ENCODE data around the gene STK32A.

The STK32A gene

GRCh38 chr5:147259837-147260236, 25.0 kb downstream of the STK32A start:
- DNase-seq (ENCODE audit: low read depth in 2 of 2) = no peak

GRCh38 chr5:147267082-147267832, 32.4 kb downstream of the STK32A start:
- no peak for DNase-seq (ENCODE audit: low read depth in 2 of 2)

- DNase-seq (ENCODE audit: low read depth in 2 of 2) = no peak
These were observed 41.7 kb downstream of the STK32A start for GRCh38 chr5:147276497-147276896.

GRCh38 chr5:147286296-147286695, 51.5 kb downstream of the STK32A start:
- DNase-seq (ENCODE audit: low read depth in 2 of 2) = no peak

GRCh38 chr5:147287110-147287509, 52.3 kb downstream of the STK32A start:
- no peak for DNase-seq (ENCODE audit: low read depth in 2 of 2)

- DNase-seq (ENCODE audit: low read depth in 2 of 2) = no peak
These were observed 55.4 kb downstream of the STK32A start for GRCh38 chr5:147290261-147290660.

GRCh38 chr5:147303251-147303650, 68.4 kb downstream of the STK32A start:
- no peak for DNase-seq (ENCODE audit: low read depth in 2 of 2)

GRCh38 chr5:147303976-147304375, 69.2 kb downstream of the STK32A start:
- peak; percentile 3 to 6 for DNase-seq (ENCODE audit: low read depth in 2 of 2)

GRCh38 chr5:147305147-147305546, 70.3 kb downstream of the STK32A start:
- DNase-seq (ENCODE audit: low read depth in 2 of 2) = no peak

- DNase-seq (ENCODE audit: low read depth in 2 of 2) = no peak
These were observed 71.5 kb downstream of the STK32A start for GRCh38 chr5:147306351-147306750.

- DNase-seq (ENCODE audit: low read depth in 2 of 2) = no peak
These were observed 72.3 kb downstream of the STK32A start for GRCh38 chr5:147307170-147307569.

- no peak for DNase-seq (ENCODE audit: low read depth in 2 of 2)
These were observed 74.8 kb downstream of the STK32A start for GRCh38 chr5:147309621-147310020.

- DNase-seq (ENCODE audit: low read depth in 2 of 2) = no peak
These were observed 75.4 kb downstream of the STK32A start for GRCh38 chr5:147310059-147310704.

GRCh38 chr5:147317978-147318684, 83.3 kb downstream of the STK32A start:
- no peak for DNase-seq (ENCODE audit: low read depth in 2 of 2)

- no peak for DNase-seq (ENCODE audit: low read depth in 2 of 2)
These were observed 86.7 kb downstream of the STK32A start for GRCh38 chr5:147321569-147321968.

- DNase-seq (ENCODE audit: low read depth in 2 of 2) = no peak
These were observed 92.6 kb downstream of the STK32A start for GRCh38 chr5:147327421-147327820.

- no peak for DNase-seq (ENCODE audit: low read depth in 2 of 2)
These were observed 93.1 kb downstream of the STK32A start for GRCh38 chr5:147327905-147328304.

- no peak for DNase-seq (ENCODE audit: low read depth in 2 of 2)
These were observed 97.8 kb downstream of the STK32A start for GRCh38 chr5:147332658-147333057.

- DNase-seq (ENCODE audit: low read depth in 2 of 2) = no peak
These were observed 102.0 kb downstream of the STK32A start for GRCh38 chr5:147336876-147337275.

GRCh38 chr5:147339313-147339712, 104.5 kb downstream of the STK32A start:
- DNase-seq (ENCODE audit: low read depth in 2 of 2) = no peak

GRCh38 chr5:147340941-147341340, 106.1 kb downstream of the STK32A start:
- no peak for DNase-seq (ENCODE audit: low read depth in 2 of 2)

- no peak for DNase-seq (ENCODE audit: low read depth in 2 of 2)
These were observed 106.5 kb downstream of the STK32A start for GRCh38 chr5:147341345-147341744.

- DNase-seq (ENCODE audit: low read depth in 2 of 2) = no peak
These were observed 110.0 kb downstream of the STK32A start for GRCh38 chr5:147344861-147345260.
